COLO668 (cell line): ENCODE measurements around the gene MAP2K5.
A peak's percentile ranks its signal among the peaks of the same experiment; 100 is the strongest.

Source experiments
- DNase-seq: peaks from one replicate; lab custom pipeline; 2025; ENCODE audit not compliant: unreplicated experiment; lab: John Stamatoyannopoulos, UW

The MAP2K5 gene

DNA sequence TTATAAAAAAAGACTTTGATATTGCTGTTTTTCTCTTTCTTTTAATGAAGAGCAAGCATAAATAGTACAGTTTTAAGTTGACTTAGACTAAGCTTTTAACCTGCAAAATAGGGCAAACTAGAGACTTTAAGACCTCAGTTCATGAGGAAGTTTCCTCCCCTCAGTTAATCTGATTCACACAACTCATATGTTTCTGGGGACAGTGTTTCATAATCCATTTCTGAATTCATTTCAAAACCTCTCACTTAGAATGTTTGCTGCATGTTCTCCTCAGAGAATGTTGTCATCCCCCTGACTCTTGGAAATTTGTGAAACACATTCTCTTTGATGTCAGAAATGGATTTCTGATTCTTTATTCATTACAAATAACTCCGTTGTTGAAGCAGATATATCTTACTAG lies 203.5 kb downstream of the MAP2K5 start:
- DNase-seq: no peak

DNA sequence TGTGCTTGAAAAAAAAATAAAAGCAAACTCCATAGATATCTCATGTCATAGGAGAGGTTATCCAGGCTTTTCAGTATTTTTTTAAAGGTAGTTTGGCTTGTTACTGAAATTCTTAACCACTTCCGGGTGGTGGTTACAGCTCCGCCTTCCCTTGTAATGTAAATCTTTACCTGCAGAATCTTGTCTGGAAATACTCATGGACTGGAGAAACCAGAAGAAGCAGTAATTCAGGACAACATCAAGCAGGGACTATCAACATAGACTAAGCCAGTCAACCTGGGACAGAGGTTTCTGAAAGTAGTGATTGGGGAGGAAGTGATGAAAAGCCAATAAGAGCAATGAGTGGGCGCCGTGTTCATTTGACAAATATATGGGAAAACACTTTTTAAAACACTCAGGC lies 203.9 kb downstream of the MAP2K5 start:
- no peak for DNase-seq

DNA sequence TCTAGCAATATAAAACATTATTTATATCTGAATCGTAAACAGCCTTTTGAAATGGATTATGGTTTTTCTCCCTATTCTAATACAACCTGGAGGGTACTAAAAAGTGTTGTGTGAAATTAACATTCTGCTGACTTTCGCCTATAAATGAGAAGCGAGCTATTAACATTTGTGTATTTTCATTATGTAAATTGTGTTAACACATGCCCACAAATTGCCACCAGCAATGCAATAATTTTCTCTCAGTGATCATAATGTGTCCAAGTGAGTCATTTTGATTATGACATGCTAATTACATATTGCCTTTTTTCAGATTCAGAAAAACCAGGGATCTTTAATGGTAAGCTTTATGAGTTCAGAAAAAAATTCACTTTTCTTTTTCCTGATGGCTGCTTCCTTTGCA lies 205.4 kb downstream of the MAP2K5 start:
- no peak for DNase-seq

DNA sequence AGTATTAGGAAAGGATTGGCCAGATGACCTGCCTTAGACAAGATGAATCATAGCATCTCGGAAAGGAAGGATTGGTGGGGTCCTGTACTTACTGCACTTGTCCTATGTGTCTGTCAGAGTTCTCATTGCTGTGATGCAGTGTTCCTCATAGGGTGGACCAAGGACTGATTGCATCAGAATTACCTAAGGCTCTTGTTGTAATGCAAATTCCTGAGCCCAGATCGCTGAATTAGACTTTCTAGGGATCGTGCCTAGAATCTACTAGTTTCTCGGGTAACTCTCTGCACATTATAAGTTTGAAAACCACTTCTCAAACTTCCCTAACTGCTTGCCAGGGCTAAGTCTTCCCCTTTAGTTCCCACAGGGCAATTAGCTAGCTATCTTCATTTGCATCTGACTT lies 207.9 kb downstream of the MAP2K5 start:
- no peak for DNase-seq

DNA sequence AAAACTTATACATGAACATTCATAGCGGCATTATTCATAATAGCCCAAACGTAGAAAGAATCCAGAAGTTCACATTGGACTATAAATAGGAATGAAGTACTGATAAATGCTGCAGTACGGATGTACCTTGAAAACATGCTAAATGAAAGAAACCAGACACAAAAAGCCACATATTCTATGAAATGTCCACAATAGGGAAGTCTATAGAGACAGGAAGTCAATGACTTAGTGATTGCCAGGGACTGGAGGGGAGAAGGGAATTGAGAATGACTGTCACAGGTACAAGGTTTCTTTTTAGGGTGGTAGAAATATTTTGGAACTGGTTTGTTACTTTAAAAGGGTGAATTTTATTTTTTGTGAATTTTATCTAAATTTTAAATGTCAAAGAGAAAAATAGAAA lies 211.4 kb downstream of the MAP2K5 start:
- no peak for DNase-seq

DNA sequence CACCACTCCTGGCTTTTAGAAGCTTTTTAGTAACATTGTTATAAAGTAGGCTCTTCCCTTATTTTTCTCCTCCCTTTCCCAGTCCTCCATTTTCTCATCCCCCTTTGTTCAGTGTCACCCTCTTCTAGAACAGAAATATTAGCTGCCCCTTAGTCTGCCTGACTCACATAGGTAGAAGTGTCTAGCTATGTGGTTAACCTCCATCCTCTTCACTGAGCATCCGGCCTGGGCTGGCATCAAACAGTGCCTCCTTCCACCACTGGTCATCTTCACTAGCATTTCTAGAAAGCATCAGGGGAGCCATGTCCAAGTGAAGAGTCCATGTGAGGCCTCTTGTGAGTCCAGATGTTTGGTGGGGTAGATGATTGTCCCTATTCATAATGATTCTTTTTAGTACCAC lies 212.8 kb downstream of the MAP2K5 start:
- no peak for DNase-seq

DNA sequence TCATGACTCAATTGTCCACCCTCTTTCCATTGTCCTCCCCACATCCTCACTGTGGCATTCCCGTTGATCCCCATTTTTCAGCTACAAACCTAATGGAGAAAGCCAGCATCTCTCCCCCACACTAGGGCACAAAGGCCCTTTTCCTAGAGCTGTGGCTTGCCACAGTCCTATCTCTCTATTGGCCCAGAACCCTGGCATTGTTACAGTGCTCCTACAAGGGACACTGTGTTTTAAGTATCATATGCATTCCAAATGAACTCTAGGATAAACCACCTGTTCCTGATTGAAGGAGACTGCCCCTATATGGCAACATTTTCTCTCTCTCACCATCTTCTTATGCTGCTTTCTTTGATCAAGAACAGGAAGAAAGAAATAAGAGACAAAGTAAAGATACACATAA lies 213.4 kb downstream of the MAP2K5 start:
- no peak for DNase-seq

DNA sequence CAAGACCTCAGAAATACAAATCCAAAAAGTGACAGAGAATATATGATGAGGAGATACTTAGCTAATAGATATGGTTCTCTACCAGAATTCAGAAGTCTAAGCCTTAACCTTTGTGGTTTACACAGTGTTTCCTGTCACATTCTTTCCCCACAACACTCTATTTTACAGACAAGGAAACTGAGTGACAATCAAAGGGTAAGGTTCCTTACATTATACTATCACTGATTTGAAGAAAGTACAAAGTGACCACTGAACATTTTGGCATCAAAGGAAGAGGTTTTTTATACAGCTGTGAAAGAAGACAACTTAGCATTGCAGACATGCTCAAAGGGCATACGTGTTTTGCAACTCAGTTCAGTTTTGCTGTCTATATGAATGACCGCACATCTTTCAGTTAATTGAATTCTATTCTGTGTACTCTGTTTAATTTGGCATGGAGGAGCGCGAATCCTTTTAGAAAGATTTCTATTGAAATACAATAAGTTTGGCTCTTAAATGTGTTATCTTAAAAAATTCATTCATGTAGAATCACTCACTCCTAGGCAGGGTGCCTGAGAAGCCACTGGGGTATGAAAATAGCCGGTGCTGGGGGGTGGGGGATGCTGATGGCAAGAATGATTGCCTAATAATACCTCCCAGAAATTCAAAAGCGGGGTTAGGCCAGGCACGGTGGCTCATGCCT lies 216.3 kb downstream of the MAP2K5 start:
- no peak for DNase-seq

DNA sequence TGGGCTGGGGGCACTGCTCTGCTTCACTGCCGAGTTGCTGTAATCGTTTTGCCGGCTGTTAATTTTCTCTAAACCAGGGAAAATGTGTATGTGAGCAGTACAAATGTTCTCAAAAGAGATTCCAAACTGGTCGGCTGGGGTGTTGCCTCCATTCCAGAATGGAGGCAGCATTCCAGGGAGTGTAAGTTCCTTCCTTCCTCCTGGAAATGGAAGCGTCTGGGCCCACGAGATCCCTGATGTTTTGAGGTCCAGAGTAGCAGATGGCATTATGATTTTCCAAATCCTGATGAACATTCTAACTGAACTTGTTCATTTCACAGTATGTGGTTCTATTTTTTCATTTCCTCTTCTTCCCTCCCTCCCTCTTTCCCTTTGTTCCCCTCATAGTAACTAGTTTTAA lies 218.4 kb downstream of the MAP2K5 start:
- no peak for DNase-seq

DNA sequence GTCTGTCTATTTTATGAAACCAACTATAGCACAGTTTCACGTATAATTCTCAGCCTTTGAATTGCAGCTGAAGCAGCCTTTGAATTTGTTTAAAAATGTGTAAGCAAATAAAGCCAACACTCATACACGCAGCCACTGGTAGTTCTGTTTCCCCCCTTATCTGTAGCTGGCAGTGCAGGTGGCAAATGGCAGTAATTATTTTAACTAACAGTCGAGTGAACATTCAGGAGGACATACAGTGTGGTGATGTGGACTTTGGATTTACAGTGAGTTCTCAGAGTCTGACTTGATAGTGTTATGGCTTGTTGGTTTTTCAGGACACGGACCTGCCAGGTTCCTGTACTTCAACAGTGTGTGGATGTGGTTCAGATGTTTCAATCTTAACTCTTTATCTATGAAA lies 218.8 kb downstream of the MAP2K5 start:
- DNase-seq: peak; percentile 32

DNA sequence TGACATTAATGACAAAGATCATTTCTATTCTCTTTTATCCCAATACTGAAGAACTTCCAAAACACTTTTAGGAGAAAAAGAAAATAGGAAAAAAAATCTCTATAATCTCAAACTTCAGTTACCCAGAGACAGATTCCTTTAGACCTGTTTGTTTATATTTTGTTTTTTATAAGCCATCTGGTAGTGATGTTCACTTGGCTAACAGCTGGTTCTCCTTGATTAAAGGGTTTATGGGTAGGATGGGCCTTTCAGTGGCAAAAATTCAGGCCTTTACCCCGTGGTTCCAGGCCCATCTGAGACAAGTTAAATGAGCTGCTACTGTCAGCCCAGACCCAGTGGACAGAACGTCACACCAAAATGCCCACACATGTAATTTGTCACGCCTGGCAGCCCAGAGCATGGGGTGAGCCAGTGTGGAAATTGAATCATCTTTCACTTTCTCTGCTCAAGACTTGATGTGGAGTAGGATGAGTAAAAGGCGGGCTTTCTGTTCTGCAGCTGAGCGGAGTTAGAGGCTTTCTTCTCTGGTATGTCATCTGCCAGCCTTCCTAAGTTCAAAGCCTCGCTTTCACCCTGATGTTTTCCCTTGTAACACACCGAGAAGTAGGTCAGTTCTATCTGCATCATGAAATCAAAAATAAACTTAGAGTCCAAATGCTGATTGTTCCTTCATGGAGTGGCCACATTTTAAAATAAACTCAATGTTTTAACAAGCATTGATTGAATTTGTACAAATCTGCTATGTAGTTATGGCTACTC lies 220.3 kb downstream of the MAP2K5 start:
- DNase-seq: no peak

DNA sequence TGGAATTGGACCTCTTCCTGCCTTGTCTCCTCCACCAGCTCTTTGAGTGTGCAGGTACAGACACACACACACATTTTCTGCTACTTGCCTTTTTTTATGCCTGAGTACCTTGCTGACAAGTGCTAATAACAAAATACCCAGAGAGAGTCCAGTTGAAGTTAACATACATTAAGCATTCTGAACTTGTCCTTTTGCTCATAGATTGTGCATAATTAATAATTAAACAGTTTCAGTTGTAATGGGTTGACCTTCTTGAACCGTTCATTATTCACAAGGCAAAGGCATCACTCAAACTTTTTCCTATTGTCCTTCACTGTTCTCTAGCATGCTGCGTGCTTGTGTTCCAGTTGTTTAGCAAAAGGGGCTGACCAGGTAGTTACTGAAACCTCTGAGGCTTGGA lies 223.2 kb downstream of the MAP2K5 start:
- DNase-seq: no peak

DNA sequence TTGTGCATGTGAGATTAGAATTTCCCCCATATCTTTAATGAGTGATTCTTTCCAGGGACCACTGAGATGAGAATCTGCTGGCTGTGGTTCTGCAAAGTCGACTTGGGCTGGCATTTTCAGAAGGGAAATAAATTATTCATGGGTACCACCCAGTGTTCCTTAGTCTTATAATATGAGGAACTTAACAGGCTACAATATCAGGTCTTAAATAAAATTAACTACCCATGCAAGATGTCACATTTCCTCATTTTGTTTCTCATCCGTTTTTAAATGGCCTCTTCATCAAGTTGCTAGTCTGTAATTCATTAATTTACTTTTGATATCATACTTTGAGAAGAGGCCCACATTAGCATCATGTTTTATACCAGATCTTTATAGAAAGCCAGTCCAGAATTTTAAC lies 224.5 kb downstream of the MAP2K5 start:
- DNase-seq: no peak

DNA sequence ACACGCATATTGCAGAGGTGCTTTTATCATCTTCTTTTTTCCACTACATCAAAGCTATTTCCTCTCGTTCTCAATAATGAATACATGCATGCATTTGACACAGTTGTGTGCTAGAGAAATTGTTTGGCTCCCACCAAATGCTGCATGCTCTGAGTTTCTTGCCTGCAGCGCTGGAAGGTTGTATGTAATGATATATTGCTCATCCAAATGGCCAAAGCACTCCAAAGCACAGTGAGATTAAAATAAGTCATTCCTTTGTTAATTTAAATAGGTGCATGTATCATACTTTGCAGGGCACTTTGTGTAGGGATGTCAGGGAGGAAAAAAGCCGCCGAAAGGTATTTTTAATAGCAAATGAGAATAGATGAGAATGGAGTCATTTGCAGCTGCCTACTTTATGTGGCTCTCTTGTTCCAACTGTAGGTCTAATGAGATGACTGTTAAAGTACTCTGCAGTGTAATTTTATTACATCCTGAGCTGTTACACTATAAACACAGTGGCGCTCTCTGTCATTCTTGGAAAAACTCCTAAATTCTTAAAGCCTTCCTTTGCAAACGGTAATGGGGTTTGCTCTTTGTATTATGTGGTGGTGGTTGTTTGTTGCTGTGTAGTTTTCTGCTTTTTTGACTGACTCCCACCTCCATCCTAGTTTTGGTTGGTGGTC lies 225.9 kb downstream of the MAP2K5 start:
- no peak for DNase-seq

DNA sequence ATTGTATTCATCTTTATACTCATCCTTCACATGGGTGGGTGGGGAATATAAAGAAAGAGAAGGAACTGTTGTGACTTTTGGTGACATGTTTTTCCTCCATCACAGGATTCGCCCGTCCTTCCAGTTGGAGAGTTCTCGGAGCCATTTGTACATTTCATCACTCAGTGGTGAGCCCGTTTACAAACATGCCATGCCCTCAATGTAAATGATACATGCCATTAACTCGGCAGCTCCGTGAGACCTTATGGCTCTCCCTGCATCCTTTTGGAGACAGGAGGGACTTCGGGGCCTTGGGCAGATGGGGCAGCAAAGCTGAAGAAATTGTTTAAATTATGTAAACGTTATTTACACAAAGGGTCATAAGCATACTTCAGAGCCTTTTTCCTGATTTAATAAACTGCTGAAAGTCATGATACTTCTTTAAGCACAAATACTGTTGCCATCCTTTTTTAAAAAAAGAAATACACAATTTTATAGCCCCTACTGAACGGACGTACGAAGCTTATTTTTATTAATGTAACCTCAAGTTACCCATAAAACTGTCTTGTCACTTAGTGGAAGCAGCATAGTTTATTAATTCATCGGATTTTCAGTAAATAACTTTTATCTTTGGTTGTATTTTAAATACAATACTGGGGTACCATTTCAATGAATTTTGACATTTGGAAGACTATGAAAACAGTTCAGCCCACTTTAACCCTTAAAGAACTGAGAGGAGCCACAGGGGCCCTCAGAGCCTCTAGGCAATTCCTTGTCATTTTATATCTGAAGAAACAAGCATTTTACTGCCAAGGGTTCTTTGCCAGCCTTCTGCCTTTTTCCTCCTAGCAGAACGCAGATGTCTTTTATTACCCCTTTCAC lies 227.2 kb downstream of the MAP2K5 start:
- peak; percentile 23 for DNase-seq

DNA sequence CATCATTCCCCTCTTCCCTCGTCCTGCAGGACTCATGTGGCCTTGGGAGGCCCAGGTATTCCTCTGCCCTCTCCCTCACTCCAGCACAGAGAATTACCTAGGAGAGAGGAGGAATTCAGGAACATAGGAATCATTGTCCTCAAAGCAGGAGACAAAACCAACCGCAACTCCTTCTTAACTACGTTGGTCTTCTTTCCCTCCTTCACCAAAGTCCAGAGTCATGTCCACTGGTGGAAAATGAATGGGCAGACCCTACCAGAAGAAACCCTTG lies 227.8 kb downstream of the MAP2K5 start:
- DNase-seq: no peak

DNA sequence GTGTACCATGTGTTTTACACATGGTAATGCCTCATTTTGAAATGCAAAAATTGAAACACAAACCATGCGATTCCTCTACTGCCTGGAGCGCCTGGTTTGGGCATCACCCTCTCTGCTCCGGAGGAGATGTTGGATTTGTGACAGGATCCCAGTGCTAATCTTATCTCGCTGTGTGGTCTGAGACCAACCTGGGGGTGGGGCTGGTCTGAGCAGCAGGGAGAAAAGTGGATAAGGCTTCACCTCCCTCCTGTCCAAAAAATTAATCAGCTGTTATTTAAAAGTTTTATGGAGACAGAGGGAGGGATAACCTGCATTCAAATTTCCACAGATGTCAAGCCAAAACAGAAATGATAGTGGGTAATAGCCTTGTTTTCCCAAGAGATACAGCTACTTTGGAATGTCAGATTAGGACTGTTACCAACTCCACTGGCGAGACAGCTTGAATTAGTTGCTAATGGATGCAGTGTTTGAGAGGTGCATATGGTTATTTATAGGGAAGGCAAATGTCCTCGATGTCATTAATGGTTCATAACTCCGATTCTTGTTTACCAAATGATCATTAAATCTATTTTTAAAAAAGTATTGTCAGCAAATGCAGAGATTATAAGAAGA lies 228.8 kb downstream of the MAP2K5 start:
- no peak for DNase-seq

DNA sequence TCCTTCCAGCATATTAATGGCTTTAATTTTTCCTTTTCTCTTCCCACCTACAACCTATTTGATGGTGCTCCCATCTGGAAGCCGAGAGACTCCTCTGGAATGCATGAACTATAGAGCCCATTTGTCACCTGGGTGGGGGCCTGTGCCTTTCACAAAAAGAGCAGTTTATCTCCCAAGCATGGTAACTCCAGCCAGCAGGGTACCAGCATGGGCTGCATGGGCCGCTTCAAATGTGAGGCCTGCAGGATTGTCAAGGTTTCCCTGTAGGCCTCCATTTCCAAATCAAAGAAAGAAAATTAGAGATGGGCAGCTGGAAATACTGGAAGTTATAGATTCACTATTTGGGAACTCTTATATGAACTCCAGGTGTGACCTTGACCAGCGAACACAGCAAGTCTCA lies 232.1 kb downstream of the MAP2K5 start:
- DNase-seq: no peak

DNA sequence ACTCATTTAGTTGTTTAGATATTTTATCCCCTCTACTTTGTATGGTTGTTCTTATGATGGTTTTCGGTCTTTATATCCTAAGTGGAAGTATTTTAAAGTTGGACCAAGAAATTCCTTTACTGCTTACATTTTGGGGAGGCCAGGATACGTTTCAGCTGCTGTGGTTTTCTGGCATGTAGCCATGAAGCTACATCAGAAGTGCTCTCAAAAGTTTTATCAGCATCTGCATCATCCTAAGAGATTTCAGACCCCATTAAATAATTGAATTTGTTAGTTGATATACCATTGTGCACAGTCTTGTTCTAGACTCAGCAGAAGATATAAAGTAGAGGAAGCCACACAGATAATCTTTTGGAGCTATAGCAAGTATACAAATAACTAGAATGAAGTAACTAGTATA lies 232.7 kb downstream of the MAP2K5 start:
- no peak for DNase-seq

DNA sequence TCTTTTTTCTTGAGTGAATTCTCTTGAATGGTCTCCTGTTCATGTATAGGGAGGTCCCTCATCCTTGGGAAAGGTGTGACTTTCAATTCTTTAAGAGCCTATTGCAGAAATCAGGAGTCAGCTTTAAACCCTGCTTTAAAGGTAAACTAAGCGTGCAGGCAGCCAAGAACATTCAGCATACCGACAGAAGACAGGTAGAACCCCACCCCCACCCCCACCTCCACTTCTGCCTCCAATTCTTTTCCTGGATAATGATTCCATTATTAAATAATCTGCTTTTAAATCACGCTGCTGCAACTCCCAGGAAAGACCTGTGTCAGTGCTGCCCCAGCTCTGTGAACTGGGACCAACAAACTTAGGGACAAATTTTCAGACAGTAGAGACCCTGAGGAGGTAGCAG lies 233.5 kb downstream of the MAP2K5 start:
- no peak for DNase-seq

DNA sequence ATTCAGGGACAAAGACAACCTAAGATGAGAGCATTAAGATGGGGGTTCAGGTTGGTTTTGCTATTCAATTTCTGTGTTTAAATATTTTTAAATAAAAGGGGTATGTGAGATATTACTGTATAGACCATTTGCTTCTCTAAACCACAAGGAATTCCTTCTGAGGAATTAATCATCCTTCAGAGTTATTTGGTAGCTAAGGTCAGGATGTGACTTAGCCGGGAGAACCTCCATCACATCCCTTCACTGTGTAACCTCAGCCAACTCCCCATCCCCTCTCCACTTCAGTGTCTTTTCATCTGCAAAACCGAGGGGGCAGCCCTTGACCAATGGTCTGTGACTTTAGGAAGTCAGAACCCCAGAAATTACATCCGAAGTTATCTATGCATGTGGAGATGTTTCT lies 234.1 kb downstream of the MAP2K5 start:
- no peak for DNase-seq
